HG03108 (cell line): Measurements from ENCODE around the gene NFIA.

ENCODE experiments used
- ATAC-seq: cut with Tn5 transposase; IDR thresholded peaks from one replicate; pipeline ENCODE4 v1.9.1; 2021; ENCODE audit warnings: moderate library complexity; ENCODE audit not compliant: unreplicated experiment

The NFIA gene

DNA sequence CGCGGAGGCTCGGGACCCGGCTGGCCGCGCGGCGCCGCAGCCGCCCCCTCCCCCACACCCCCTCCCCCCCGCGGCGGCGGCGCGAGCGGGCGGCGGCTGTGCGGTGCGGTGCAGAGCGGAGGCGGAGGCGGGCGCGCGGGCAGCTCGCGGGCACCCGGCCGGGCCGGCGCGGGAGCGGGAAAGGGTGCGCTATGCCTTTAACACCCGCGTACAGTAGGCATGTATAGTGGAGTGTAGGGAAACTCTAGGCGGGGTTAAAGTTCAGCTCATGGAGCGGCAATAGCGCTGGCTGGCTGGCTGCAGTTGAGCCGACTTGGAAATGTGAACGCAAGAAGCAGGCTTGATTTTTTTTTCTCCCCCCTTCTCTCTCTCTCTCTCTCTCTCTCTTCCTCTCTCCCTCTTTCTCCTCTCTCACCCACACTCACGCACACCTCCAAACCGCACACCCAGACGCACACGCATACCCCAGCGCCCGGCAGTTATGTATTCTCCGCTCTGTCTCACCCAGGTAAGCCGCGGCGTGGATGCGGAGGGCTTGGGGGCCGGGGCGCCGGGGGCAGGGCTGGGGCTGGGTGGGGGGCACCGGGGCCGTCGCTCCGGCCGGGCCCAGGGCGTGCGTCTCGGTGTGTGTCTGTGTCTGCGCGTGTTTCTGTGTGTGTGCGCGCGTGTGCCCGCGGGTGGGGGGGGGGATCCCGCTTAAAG, at the start of gene NFIA:
Gene NFIA (plus strand): TSS at position 251 of the 702 bp plus-strand sequence.
- ATAC-seq = no peak

DNA sequence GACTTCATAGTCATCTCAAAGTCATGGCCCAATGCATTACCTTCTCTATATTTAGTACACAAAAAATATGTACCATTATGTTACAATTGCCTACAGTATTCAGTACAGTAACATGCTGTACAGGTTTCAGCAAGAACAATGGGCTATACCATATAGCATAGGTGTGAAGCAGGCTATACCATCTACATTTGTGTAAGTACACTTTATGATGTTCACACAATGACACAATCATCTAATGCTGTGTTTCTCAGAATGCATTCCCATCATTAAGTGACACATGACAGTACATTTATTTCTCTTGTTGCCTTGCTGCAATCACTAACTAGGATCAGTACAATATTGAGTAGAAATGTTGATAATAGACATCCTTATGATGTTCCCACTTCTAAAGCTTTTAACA, 46.5 kb upstream of the NFIA start:
- ATAC-seq = no peak

DNA sequence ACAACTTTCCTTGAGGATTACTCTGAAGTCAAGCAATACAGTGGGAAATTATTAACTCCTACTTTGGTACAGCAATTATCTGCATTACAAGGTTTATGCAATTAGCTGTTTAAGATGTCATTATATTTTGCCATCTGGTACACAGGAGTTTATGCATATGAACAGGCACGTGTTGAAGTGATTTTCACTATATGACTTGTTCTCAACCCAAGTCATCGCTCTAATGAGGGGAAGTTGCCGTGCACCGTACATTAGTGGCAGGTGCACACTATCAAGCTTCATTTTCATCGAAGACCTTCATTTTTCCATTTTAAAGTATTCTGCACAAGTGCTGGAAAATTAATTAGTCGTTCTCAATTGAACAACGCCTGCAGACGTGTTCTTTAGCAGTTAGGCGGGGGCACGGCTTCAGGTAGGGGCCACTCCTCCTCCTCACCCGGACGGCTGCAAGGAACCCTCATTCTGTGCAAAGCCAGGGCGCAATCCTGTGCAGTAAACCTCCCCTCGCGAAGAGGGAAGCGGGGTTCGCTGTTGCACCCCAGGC, 39.8 kb upstream of the NFIA start:
- no peak for ATAC-seq

DNA sequence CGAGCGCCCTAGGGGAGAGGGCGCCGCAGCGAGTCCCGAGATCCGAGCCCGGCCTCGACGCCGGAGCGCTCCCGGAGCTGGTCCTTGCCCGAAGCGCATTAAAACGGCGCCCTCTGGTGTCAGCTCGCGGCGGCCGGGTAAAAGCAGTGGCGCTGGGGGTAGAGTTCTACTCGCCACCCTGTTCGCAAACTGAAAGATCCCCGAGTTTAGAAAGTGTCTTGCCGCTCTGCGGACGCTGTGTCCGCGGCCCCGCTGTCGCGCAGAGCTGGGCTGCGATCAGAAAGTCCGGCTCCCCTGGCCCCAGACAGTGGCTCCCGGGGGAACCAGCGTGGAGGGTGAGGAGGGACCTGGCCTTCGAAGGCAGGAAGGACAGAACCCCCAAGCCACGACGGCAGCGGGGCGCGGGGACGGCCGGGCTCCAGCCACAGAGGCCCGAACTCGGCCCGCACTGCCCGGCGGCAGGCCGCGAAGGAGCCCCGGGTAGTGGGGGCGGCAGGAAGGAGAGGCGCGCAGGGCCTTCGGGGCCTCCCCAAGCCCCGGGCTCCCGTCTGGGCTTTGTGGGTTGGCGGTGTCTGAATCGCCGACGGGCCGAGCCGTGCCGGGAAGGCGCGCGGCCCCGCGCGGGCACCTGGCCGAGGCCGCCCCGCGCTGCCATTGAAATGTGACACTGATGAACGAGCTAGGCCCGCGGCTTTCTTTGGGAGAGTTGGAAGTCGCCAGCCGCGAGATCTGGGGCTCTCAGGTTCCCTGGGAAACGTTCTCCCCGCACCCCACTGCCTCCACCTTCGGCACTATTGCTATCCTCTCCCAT, 39.1 kb upstream of the NFIA start:
- ATAC-seq = peak; percentile 61

DNA sequence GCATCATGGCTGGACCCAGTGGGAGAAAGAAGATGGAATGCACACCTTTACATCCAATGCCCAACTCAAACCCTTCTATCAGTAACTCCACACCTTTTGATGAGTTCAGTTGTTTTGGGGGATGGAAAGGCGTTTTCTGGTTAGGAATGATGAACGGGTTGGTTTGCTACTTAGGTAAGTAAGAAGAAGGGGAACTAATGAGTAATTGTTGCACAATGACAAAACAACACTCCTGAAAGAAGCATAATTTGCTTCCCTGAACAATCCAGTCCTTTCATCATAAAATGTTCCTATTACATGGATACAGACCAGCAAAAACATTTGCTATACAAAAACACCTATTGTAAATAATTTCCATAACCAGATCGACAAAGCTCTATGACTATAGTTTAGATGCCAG, 35.9 kb upstream of the NFIA start:
- no peak for ATAC-seq

DNA sequence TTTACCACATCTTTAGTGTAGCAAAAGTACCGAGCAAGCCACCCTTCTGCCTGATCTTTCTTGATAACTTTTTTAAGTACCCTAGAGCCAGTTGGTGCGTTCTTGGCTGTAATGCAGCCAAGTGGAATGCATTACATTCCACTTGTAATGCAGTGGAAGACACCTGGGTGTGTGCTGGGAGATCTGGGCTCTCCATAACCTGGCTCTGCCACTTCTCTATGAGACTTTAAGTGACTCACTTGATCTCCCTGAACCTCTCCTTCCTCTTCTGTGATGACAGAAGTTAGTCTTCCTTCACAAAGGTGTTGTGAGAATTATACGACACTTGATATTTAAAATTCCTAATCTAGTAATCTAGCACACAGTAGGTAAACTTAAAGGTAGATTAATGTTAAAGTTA, 35.3 kb upstream of the NFIA start:
- no peak for ATAC-seq

DNA sequence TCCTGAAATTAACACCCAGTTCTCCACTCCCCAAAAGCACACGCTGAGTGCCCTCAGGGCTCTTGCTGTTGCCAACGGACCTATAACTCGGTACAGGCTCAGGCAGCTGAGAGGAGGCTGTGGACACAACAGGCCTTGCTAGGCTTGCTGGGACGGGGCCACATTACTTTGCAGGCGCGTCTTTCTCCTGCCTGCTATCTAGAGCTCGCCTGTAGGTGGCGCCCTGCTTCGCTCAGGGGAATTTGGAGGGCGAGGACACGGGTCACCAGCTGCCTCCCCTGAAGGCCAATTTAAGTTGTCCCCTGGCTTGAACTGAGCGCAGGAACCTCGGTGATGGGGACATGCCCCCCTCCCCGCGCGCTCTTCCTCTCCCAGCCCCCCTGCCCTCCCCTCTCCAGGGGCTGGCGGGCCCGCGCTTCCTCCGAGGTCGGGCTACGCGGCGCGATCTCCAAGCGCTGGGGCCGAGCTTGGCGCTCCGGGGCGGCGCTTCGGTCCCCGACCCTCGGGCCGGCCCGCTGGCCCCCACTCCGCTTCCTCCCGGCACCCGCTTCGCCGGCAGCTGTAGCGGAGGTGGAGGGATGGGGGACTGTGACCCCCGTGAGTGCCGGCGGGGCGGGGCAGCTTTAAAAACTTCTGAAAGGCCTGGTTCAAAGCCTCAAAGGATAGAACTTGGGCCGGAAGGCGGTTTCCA, 32.4 kb upstream of the NFIA start:
- ATAC-seq = peak; percentile 69

DNA sequence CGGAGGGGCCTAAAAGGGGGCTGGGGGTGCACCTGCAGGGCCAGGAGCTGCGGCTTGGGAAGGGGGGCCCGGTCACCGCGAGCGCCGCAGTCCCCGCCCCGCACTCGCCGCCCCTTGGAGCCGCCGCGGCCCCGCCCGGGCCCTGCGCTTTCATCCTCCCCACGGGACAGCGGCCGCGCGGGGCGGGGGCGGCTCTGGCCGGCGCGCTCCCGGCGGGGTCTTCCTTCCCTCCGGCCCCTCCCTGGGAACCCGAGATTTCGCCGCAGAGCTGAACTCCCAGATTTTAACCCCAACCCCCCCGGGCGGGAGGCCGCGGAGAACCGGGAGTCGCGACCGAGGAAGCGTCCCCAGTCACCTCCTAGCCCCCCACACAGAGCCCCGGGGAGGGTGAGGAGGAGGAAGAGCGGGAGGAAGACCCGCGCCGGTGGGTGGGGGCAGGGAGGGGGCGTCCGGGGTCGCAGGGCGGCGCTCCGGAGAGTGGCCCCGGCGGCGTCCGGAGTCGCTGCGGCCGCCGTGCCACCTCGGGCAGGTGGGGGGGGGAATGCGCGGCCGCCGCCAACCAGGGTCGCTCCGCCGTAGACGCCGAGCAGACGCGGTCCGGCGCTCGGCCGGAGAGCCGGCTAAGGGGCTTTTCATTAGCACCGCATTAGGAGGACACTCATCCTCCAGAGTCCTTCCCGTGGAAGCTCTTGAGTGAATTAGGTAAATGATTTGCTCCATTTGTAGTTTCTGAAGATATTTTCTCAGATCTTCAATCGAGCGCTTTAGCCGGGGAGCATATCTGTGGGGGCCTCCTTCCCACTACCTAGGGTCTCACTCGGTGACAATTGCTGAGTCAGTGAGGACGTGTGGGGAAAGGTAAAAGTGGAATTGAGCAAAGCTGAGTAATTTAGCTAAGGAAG, 31.6 kb upstream of the NFIA start:
- no peak for ATAC-seq

DNA sequence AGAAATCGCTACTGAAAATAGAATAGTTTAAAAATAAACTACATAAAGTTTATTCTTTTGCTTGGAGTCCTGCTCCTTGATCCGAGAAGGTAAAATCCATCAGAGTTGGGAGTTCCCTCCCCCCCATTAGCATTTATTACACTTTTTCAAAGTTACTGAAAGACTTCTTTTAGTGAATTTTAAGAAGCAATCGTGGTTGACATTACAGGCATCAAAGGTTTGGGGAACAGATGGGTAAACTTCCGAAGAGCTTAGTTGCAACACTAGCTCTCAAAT, 31.0 kb upstream of the NFIA start:
- no peak for ATAC-seq

DNA sequence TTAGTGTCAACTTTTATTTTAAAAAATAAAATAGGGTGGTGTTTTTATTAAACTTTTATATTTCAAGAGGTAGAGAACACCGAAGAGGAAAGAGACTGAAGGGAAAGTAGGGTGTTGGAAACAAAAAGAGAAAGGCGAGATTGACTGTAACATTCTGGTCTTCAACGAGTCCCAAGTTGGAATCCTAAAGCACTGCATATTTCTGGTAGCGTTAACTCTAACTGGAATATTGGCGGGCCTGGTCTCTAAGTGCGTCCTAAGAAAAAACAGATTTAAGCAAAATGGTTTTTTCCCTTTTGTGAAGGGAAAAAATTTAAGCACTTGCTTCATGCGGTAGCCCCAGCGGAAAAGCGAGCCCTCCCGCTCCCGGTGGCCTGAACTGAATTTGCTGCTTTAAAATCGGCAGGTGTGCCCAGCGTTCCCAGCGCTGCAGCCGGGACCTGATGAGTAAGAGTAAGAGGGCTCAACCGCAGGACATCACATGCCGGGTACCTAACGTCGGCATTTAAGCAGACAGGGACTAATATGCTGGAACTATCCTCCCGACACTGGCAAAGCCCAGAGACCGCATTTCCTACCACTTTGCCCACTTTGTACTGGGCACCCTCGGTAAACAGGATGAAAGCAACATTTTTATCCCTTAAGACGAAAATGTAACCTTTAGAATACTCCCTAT, 30.5 kb upstream of the NFIA start:
- no peak for ATAC-seq

DNA sequence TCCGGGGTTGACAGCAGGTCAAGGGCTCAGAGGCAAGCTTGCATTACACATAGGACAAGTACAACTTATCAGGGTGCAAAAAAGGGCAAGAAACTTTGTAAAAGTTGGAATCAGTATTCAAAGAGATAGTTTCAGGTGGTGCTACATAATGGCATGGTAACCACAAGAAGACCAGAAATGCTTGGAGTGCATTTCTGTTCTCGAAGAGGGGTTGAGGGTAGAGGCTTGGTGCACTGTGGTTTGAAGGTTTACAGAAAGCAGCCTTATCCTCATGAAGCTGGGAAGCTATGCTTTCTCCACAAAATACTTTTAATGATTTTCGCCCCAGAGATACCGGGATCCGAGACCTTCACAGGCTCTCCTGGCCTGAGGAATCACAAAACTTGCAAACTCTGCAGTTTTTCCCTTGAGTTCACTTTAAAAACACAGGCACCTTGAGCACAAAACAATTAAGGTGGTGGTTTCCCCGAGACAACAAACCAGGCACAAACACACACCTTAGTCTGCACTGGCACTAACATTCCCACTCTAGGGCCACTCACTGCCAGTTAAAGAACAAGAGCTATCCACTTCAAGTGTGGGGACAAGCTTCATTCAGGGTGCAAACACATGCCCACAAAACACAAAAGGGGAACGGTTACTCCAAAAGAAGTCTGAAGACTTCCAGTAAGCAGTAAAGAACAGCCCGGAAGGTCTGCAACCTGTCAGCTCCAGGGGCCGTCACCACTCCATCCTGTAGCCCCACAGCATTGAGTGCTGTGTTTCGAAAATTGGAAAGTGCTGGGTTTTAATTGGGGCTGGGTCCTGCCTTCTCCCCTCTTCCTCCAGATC, 29.8 kb upstream of the NFIA start:
- no peak for ATAC-seq

DNA sequence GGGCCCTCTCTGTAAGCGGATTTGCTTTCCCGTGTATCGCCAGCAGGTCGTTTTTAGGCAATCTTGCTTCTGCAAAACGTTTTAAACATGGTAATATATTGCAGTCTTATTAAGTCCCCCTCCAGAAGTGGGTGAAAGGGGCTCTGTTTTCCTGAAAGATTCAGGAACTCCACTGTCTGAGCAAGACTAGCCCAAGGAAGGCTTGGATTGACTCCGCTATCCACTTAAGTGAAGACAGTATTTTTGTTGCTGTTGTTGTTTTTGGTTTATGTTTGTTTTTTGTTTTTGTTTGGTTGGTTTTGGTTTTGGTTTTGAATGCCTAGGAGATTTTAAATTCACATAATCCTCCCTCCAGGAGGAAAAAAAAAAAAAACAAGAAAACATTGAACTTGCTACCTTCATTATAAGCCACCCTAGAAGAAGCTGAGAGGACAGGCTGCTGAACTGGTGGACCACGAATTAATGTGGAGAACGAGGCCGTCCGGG, 29.1 kb upstream of the NFIA start:
- ATAC-seq = no peak

DNA sequence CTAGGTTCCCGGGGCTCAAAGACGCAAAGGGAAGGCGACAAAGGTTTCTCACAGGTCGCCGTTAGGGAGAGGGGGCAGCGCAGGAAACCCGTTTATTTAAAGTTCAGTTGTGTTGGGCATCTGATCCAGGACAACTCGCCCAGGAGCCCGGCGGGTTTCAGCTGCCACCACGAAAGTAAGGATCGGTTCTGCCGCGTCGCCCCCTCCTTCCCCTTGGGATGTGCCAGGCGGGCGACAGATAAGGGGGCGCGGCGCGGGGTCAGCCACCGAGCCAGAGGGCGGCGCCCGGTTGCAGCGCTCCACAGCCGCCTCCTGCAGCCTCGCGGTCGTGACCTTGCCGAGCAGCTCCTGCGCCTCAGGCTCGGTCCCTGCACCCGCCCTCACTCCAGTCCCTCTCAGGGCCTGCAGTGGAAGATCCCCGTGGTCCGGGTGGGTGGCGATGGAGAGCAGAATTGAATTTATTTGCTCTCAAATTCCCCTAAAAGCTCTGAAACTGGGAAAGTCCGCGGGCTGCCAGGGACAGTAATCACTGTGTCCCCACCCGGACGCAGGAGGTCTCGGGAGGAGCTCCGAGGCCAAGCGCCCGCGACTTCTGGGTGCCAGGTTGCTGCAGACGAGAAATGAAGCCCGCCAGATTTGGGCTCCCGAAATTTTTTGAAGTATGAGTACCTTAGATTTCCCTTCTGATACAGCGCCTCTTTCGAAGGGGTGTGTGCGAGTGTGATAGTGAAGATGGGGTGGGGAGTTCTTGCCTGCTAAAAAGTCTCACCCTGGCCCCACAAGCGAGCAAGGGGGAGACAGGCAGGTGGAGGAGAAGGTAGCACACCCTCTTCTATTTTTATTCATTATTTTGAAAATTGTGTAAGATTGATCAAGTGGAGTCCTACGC, 28.4 kb upstream of the NFIA start:
- ATAC-seq = no peak

DNA sequence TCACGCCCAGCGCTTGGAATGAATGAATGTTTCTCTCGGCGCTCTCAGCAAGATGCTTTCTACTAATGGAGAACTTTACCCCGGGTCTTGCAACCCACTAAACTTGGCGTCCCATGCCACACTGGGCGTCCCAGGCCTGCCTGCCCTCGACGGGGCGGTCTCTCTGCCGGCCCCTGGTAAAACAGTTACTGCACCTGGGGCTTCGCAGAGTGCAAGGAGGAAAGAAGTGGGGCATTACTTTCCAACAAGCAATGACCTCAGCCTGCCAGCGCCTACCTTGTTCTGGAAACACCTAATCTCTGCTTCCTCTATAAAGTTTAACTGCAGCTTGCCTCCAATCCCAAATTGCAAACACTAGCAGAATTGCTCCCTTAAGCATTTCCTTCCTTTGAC, 27.8 kb upstream of the NFIA start:
- ATAC-seq = no peak

DNA sequence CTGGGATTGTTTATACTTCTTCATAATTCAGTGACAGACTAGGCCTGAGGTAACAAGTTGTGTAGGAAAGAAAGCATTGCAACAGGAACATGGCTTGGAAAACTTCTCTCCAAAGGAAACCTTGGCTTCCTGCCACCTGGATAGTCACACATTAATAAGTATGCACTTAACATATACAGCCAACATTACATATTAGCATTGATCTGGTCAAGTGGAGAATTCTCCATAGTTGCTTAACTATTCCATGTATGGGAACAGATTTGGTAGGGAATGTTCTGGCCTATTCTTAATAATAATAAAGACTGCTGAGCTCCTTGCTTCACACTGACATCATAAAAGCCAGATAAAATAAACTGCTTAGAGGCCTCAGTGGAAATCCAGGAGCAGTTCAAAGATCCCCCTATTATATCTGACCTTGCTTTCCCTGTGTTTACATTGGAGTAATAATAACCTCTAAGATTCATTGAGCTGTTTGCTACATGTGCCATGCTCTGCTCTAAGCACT, 27.2 kb upstream of the NFIA start:
- no peak for ATAC-seq

DNA sequence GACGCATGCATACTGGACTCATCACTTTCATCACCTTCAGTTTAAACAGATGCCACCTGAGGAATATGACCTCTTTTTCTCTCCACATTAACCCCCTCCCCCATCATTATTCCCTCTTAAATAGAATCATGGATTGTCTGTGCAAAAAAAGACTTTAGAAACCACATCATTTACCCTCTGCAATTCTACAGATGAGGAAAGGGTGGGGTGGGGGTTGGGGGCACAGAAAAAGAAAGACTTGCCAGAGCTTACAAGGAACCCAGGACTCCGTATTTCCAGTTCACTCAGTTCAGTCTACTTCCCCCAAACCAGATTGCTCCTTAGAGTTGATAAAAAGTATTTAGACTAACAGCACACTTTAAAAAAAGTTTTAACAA, 26.2 kb upstream of the NFIA start:
- ATAC-seq = no peak

DNA sequence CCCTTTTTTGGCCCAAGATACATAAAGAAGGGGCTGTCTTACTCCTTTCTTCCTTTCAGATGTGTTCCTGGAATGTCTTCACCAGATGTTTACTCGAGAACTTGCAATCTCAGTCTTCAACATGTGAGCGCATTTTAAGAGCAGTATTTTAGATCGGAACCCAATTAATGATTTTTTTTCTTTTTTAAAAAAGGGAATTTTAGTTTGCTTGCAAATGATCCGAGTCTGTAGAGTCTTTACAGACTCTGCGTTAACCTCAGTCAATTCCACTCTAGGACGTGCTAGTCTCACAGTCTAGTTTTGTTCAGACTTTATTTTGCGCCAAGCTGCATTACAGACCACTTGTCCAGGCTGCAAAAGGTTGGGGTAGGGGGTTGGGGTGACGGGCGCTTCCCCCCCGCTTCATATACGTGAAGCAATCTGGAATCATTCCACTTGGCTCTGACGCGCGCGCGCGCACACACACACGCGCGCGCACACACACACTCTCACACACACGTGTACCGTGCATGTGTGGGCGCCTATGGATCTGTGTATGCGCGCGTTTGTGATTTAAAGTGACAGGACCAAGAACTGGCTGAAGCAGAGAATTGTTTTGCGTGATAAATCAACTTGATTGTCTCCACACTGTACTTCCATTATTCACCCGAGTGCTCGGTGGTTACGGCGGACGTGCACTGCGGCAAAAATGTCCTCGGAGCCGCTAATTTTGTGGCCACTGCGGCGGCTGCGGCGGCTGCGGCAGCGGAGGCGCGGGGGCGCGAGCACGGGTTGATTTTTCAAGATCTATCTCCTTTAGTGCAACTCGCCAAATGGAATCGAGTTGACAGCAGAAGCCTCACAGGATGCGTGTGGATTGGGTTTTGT, 25.6 kb upstream of the NFIA start:
- ATAC-seq = no peak
